ENCODE data around the gene TCF7L1. TPM values are rescaled to one million over a fixed set of nuclear protein-coding genes. Genes with fewer than 3 reads are reported as not detected.
"Not testable (repeated sequence)": the region's sequence is repeated elsewhere in the genome, so short reads cannot be mapped to it uniquely, and the experiment has no call there.

Gene TCF7L1
- total RNA-seq, 4 donors from 2014 or later, result 0.29 to 4.0 (median 1.3) TPM

DNA sequence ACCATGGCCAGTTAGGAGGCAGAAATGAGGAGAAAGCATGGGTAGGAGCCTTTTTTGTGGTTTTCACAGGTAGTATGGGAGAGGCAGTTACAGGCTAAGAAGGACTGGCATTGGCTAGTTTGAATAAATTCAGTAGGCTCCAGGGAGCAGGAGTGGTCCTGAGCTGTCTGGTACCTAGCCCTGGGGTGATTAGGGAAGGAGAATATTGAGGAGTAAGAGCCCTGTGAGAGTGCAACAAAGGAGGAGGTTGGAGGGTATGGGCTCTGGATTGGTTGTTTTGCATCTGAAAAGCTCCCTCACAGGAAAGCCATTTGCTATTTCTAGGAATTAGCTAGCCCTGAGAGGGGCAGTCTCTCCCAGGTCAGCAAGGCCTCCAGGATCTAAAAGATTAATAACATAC lies 13.3 kb upstream of the TCF7L1 start:
- TF ChIP-seq, protein P1, sequence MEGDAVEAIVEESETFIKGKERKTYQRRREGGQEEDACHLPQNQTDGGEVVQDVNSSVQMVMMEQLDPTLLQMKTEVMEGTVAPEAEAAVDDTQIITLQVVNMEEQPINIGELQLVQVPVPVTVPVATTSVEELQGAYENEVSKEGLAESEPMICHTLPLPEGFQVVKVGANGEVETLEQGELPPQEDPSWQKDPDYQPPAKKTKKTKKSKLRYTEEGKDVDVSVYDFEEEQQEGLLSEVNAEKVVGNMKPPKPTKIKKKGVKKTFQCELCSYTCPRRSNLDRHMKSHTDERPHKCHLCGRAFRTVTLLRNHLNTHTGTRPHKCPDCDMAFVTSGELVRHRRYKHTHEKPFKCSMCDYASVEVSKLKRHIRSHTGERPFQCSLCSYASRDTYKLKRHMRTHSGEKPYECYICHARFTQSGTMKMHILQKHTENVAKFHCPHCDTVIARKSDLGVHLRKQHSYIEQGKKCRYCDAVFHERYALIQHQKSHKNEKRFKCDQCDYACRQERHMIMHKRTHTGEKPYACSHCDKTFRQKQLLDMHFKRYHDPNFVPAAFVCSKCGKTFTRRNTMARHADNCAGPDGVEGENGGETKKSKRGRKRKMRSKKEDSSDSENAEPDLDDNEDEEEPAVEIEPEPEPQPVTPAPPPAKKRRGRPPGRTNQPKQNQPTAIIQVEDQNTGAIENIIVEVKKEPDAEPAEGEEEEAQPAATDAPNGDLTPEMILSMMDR (IDR thresholded peaks at IDR 0.05), result no peak
- no peak for TF ChIP-seq POLR2A (IDR thresholded peaks at IDR 0.05)
- intact Hi-C loops (cut with DNase I), result no loop called here
- no peaks in the 10 kb centered on the region for H3K9me3 ChIP-seq
- no peaks in the 10 kb centered on the region for H3K4me1 ChIP-seq
- no peak for DNase-seq
- H3K27me3 ChIP-seq, result no peaks in the 10 kb centered on the region
- H3K36me3 ChIP-seq, result no peaks in the 10 kb centered on the region
- no peak overlapping the region for H3K4me3 ChIP-seq
- H3K27ac ChIP-seq, result no peak overlapping the region

DNA sequence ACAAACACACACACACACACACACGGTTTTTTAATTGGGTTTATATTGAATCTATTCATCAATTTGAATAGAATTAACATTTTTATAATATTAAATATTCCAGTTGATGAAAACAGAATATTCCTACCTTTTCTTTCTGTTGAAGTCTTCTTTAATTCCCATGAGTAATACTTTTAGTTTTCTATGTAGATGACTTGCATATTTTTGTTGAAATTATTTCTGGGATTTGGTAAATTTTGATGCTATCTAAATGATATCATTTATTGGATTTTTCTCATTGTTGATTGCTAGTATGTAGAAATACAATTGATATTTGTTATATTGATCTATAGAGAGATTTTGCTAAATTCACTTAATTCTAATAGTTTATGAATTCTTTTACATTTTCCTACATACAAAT lies 12.8 kb upstream of the TCF7L1 start:
- Histone ChIP-seq H3K9me3 (no peaks in the 10 kb centered on the region), H3K4me3 (no peak overlapping the region), H3K27me3 (no peaks in the 10 kb centered on the region), H3K4me1 (no peaks in the 10 kb centered on the region), H3K36me3 (no peaks in the 10 kb centered on the region), H3K27ac (no peak overlapping the region)
- DNase-seq, result no peak
- intact Hi-C loops (cut with DNase I), result no loop called here
- TF ChIP-seq POLR2A (IDR thresholded peaks at IDR 0.05), result no peak
- TF ChIP-seq, protein P1 (IDR thresholded peaks at IDR 0.05), result no peak
- 46 to 53% methylated on average over 1 of the region's 1 CpG for WGBS, 2 donors

DNA sequence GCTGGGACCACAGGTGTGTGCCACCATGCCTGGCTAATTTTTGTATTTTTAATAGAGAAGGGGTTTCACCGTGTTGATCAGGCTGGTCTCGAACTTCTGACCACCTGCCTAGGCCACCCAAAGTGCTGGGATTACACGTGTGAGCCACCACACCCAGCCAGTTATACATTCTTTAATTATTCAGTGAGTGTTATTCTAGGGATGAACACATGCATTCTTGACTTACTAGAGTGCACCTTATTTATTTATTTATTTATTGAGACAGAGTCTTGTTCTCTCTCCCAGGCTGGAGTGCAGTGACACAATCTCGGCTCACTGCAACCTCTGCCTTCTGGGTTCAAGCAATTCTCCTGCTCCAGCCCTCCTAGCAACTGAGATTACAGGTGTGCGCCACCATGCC lies 6.7 kb upstream of the TCF7L1 start:
- DNase-seq; H3K36me3 ChIP-seq; H3K27ac ChIP-seq; intact Hi-C loops (cut with DNase I); H3K4me3 ChIP-seq; H3K27me3 ChIP-seq; H3K9me3 ChIP-seq; H3K4me1 ChIP-seq: not testable (repeated sequence)
- WGBS, 2 donors, result 81 to 89% methylated on average over 5 of the region's 5 CpGs

DNA sequence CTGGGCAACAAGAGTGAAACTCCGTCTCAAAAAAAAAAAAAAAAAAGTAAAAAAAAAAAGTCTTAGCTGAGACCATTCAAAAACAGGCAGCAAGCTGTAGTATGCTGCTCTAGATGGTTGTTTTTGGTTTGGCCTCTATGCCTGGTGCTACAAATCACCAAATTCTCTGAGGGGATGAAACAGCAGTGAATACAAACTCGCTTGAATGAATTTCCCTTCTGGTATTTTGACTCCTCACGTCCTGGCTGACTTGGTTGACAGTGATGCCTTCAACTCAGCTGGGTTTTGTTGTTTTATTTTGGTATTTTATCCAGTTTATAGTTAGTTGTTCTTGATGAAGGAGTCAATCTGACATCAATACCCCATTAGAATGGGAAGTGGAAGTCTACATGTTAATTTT lies 3.3 kb upstream of the TCF7L1 start:
- H3K27me3 ChIP-seq, result peaks cover 0 to 22% (median 0%) of the 10 kb centered on the region in 4 donors
- H3K27ac ChIP-seq, result no peak overlapping the region
- no peak for DNase-seq
- WGBS, 2 donors, result 69 to 75% methylated on average over 3 of the region's 3 CpGs
- H3K36me3 ChIP-seq, result no peaks in the 10 kb centered on the region
- no peaks in the 10 kb centered on the region for H3K9me3 ChIP-seq
- H3K4me3 ChIP-seq, result no peak overlapping the region
- TF ChIP-seq POLR2A (IDR thresholded peaks at IDR 0.05), result no peak
- TF ChIP-seq, protein P1 (IDR thresholded peaks at IDR 0.05), result no peak
- H3K4me1 ChIP-seq, result peaks cover 12 to 25% (median 15%) of the 10 kb centered on the region in 3 donors
- intact Hi-C loops (cut with DNase I), result loop anchor here (5.0 kb wide), 1 partner anchor 157 kb away; no protein-coding TSS in a partner anchor

- DNase-seq, result no peak
- Histone ChIP-seq H3K4me3 (no peak overlapping the region), H3K27me3 (peaks cover 0 to 26% (median 0%) of the 10 kb centered on the region in 4 donors), H3K27ac (no peak overlapping the region), H3K9me3 (no peaks in the 10 kb centered on the region), H3K36me3 (no peaks in the 10 kb centered on the region), H3K4me1 (peaks cover 12 to 30% (median 20%) of the 10 kb centered on the region in 3 donors)
- WGBS, 2 donors, result 35 to 51% methylated on average over 2 of the region's 2 CpGs
- TF ChIP-seq, protein P1 (IDR thresholded peaks at IDR 0.05), result no peak
- no peak for TF ChIP-seq POLR2A (IDR thresholded peaks at IDR 0.05)
- intact Hi-C loops (cut with DNase I), result loop anchor here (5.0 kb wide), 1 partner anchor 157 kb away; no protein-coding TSS in a partner anchor
Observed at GRCh38 chr2:85130407-85130806, 2.8 kb upstream of the TCF7L1 start.

GRCh38 chr2:85131116-85131515 lies 2.1 kb upstream of the TCF7L1 start:
- H3K4me1 ChIP-seq, result peaks cover 12 to 38% (median 23%) of the 10 kb centered on the region in 3 donors
- H3K27ac ChIP-seq, result no peak overlapping the region
- H3K36me3 ChIP-seq, result no peaks in the 10 kb centered on the region
- no peak overlapping the region for H3K4me3 ChIP-seq
- intact Hi-C loops (cut with DNase I), result loop anchor here (5.0 kb wide), 1 partner anchor 156 kb away; no protein-coding TSS in a partner anchor
- H3K27me3 ChIP-seq, result peaks cover 0 to 26% (median 0%) of the 10 kb centered on the region in 4 donors
- no peak for DNase-seq
- no peaks in the 10 kb centered on the region for H3K9me3 ChIP-seq
- 45 to 47% methylated on average over 6 to 7 of the region's 7 CpGs for WGBS, 2 donors
- TF ChIP-seq POLR2A (IDR thresholded peaks at IDR 0.05), result no peak
- TF ChIP-seq, protein P1 (IDR thresholded peaks at IDR 0.05), result peak in 4 of 6 experiments; percentile 14 to 31 (median 24)

All from esophagus squamous epithelium (tissue), 5 donors.